ELR (cell line): Measurements from ENCODE around the gene NUDCD2.
"Not testable (repeated sequence)": the region's sequence is repeated elsewhere in the genome, so short reads cannot be mapped to it uniquely, and the experiment has no call there.

Experiments
- DNase-seq: peaks from one replicate; pipeline ENCODE4 v3.0.0-alpha.2; 2015; ENCODE audit warnings: low read depth

NUDCD2 gene

DNA sequence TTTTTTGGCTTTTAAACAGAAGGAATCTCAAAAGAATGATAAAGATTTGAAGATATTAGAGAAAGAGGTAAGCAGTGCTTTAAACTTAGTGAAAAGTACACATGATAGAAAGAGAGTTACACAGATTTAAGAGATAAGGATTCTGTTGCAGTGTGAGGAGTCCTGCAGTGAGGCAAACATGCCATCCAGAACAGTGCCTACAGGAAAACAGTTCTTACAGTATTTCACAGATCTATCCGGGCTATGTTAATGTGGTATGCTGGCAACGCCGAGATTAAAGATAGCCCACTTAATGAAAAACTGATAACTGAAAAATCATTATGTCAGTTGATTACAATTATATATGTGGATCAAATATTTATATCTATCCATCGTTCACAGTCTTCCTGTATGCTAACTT, 7.8 kb upstream of the NUDCD2 start:
- DNase-seq = no peak

DNA sequence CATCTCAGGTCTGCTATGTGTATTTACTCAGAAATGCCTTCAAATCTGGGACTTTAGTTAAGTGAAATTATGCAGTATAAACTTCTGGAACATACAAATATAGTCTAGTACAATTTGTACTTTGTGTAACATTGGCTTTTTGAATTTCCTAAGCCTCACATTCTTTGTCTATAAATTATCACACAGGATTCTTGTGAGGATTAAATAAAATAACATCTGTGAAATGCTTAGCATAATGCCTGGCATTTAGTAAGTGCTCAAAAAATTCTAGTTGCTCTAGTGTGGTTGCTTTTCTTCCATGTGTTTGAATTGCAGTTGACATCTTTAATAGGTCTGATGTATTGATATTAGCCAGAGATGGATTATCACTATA, 3.1 kb upstream of the NUDCD2 start:
- no peak for DNase-seq

DNA sequence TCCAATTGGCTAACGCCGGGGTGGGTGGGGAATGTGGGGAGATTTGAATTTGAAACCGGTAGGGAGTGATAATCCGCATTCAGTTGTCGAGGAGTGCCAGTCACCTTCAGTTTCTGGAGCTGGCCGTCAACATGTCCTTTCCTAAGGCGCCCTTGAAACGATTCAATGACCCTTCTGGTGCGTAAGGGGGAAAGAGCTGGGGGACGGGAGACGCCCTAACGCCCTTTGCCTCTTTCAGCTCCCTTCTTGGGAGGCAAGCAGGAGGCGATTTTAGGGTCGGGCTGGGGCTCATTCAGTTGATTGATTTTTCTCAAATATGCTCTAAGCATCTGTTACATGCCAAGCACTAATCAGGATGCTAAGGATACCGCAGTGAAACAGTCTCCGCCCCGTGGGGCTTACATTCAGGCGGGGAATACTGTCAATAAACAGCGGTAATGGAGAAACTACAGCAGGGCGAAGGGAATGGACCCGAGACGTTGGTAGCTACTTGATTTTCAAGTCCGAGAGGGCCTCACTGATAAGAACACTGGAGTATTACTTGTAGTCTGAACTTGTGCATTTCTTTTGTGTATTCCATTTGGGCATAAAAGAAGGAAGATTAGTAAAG, 765 bp upstream of the NUDCD2 start, which contains the start of gene HMMR:
HMMR (plus strand) TSS at position 71 of the 610 bp plus-strand sequence; CDS start at position 132, 61 bp downstream.
- DNase-seq = peak; percentile 58

DNA sequence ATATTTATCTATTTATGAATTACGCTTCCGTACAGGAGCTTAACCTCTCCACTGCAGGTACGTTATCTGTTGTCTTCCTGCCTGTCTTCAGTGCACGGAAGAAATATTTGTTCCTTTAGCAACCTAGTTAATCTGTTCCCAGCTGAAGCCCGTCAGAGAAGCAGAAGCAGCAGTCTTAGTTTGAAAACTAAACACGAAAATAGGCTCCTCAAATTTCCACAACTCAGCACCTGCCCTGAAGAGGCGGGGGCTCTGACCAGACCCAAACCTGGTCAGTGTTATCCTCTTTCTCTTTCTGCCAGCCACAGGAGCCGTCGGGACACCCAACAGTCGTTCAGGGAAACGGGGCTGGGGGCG, 462 bp downstream of the NUDCD2 start:
- DNase-seq = no peak

DNA sequence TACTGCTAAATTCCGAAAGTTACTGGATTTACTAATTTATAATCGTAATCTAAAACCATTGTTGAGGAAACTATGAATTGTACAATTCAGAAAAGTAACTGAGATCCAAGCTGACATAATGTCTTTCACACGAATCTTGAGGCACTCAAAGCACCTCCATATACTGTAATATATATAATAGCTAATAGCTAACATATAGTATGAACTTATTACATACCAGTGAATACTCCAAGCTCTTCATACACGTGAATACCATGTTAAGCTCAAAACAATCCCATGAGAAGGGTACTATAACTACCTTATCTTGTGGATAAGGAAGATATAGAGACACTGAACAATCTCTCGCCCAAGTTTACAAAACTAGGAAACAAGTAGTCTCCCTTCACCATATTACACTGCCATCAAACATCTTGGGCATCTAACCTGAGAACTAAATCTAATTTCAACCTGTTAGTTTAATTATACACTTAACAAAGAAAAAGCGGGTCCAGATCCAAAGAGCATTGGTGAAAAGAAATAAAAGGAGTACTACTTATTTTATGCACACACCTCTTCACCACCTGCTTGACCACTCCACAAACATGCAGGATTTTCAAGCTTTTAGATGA, 1.0 kb downstream of the NUDCD2 start:
- DNase-seq = peak; percentile 7

DNA sequence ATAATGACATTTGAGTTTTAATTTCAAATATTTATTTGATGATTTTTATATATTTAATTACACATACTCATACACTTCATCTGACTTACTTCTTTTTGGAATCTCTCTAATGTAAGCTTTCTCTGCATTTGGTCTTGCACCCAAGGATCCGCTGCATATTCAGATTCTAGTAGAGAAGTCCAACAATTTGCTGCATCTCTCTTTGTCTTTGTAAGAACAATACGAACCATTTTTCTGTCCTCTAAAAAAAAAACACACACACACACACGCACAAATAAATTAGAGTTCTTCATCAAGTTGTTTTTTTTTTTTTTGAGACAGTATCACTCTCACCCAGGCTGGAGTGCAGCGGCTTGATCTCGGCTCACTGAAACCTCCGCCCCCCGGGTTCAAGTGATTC, 3.1 kb downstream of the NUDCD2 start:
- DNase-seq = no peak

DNA sequence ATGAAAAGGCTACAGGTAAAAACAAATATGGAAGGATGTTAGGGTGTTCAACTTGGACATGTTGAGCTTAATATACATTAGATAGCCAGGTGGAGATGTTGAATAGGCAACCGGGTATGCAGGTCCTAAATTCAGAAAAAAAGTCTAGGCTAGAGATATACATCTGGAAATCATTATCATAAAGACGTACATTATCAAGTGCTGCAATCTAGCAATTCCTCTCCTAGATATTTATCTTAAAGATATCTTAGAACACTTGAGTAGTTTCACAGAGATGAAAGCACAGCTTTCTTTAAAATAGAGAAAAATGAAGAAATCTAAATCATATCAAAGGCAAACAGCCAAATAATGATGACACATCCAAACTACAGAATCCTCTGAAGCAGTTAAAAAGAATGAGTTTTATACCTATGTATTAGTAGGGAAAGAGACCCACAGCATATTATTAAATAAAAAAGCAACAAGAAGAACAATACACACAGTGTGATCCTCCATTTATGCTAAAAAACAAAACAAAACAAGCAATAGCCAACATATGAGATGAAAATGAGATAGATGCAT, 3.8 kb downstream of the NUDCD2 start:
- no peak for DNase-seq

DNA sequence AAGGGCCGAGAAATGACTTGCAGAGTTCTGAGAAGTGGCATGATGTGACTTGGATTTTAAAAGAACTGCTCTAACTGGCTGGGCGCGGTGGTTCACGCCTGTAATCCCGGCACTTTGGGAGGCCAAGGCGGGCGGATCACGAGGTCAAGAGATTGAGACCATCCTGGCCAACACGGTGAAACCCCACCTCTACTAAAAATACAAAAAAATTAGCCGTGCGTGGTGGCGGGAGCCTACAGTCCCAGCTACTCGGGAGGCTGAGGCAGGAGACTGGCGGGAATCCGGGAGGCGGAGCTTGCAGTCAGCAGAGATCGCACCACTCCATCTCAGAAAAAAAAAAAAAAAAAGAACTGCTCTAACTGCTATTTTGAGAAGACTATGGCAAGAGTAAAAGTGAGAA, 4.5 kb downstream of the NUDCD2 start:
- DNase-seq = not testable (repeated sequence)

DNA sequence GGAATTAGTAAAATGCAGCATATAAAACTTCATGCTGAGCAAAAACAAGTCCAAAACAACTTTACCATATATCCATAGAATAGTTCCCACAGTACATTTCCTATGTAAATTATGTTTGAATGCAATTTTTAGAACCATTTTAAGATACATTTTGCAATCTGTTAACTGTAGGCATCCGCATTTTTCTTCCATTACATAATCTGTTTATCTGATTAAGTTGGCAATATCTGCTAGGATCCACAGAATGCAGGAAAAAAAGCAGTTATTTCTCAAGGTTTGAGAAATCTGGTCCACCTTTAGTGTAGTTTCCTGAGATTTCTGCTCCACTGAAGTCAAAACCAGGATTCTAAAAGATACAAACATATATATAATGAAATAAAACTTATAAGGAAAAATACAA, 6.2 kb downstream of the NUDCD2 start:
- peak; percentile 10 for DNase-seq

DNA sequence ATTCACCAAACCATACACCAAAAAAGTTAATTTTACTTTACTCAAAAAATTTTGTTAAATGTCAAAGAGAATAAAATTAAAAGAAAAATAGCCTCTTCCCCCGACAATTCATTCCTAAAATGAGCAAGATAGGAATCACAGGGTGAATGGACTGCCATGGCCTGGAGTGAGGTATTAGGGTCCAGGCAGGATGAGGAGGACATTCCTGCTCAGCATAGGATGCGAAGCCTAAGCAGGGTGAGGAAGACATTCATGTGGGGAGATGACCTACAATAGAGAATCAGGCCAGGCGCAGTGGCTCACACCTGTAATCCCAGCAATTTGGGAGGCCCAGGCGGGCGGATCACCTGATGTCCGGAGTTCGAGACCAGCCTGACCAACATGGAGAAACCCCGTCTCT, 8.4 kb downstream of the NUDCD2 start:
- no peak for DNase-seq

DNA sequence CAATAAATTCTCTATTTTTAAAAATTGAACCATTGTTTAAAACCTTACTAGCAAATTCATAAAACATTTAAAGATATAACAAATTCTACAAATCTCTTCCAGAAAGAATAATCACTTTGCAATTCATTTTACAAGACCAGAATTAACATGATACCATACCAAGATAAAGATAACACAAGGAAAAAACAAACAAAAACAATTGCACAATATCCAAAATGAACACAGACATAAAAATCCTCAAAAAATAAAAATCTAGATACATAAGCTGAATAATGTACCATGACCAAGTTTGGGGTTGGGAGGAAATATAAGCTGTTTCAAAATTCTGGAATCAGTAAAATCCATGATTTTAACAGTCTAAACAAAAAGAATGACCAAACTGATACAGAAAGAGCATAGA, 11.4 kb downstream of the NUDCD2 start:
- no peak for DNase-seq

DNA sequence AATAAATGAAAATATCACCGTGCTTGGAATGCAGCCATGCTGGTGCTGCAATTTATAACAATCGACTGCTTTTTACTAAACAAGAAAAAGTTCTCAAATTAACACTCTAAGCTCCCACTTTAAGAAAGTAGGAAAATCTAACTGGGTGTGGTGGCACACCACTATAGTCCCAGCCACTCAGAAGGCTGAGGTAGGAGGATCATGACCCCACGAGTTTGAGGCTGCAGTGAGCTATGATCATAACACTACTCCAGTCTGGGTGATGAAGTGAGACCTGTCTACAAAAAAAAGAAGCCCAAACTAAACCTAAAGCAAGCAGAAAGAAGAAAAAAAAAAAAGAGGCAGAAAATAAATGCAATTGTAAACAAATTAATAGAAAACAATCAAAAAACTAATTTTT, 12.0 kb downstream of the NUDCD2 start:
- no peak for DNase-seq

DNA sequence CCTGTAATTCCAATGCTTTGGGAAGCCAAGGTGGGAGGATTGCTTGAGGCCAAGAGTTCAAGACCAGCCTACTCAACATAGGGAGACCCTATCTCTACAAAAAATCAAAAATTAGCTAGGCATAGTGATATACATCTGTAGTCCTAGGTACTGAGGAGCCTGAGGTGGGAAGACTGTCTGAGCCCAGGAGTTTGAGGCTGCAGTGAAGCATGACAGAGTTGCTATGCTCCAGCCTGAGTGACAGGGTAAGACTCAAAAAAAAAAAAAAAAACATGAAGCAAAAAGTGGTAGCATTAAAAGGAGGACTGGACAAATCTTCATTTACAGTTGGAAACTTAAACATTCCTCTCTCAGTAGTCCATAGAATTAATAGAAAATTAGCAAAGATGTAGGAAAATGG, 12.7 kb downstream of the NUDCD2 start:
- no peak for DNase-seq

DNA sequence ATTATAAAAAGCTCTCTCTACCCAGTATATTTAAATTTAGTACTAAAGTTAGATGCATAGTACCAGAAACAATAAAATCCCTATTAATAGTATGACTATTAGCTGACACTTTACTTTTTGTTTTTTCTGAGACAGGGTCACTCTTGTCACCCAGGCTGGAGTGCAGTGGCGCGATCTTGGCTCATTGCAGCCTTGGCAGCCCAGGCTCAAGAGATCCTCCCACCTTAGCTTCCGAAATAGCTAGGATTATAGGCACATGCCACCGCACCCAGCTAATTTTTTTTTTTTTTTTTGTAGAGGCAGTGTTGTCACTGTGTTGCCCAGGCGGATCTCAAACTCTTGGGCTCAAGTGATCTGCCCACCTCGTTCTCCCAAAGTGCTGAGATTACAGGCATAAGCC, 14.6 kb downstream of the NUDCD2 start:
- DNase-seq = no peak

DNA sequence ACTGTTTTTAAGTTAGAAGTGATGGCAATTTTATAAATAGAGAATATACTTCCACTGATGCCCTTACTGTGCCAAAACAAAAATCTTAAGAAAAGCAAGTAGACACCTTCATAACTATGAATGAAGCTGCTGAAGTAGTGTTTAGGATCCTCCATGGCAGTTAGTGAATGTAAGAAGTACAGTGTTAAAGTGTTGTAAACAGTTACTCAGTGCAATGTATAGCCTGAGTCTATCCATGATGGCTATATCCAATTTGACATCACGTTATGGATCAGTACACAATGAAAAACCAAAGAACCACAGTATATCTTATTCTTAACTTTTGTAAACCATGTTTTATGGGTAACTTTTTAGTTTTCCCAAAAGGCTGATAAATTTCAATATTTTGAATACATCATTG, 15.4 kb downstream of the NUDCD2 start:
- no peak for DNase-seq

DNA sequence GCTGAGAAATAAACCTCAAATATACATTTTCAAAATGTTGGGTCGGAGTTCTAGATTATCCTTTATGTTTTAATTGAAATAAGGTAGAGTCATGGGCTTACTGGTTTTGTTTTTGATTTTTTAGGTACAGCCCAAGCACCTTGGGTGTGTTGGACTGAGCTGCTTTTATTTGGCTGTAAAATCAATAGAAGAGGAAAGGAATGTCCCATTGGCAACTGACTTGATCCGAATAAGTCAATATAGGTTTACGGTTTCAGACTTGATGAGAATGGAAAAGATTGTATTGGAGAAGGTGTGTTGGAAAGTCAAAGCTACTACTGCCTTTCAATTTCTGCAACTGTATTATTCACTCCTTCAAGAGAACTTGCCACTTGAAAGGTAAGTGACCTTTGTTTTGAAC, 18.9 kb downstream of the NUDCD2 start:
- no peak for DNase-seq

DNA sequence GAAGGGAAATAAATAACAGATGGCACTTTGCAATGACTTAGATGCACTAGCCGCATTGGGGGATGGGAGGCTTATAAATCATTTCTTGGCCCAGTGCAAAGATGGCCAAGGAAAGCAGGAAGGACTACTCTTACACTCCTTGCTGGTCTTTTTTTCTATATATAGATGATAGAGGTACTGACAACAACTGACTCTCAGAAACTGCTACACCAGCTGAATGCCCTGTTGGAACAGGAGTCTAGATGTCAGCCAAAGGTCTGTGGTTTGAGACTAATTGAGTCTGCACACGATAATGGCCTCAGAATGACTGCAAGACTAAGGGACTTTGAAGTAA, 20.8 kb downstream of the NUDCD2 start:
- DNase-seq = peak; percentile 6

DNA sequence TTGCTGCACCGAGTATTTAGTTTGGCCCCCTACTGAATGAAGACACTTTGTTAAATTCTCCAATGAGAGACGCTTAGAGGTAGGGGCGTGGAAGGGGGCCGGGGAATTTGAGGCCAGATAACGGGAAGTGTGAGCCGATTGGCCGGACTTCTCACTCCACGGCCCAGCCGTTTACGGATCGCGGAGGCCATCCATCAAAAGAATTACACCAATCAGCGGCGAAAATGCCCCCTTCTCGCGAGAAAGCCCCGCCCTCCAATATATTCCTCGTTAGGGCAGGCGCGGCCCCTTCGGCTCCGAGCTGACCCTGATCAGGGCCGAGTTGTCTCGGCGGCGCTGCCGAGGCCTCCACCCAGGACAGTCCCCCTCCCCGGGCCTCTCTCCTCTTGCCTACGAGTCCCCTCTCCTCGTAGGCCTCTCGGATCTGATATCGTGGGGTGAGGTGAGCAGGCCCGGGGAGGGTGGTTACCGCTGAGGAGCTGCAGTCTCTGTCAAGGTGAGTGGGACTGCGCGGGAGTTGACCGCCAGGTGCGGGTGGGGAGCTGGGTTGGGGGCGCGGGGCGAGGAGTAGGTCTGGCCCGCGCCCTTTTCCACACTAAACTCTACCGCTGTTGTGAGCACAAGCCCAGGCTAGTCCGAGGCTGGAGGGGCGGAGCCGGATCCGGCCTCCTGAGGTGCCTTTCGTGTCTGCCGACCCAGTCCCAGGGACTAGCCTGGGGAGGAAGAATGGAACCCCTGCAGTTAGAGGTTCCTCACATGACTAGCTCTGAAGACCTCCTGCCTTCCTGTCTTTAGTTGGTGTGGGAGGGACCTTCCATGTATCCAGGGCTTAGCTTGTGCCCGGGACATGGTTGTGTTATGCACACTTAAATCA, 22.4 kb downstream of the NUDCD2 start, which contains the start of gene CCNG1:
CCNG1 (plus strand) TSS at position 287 of the 874 bp plus-strand sequence. CDS start 1,662 bp downstream, outside the sequence.
- peak; percentile 98 for DNase-seq

DNA sequence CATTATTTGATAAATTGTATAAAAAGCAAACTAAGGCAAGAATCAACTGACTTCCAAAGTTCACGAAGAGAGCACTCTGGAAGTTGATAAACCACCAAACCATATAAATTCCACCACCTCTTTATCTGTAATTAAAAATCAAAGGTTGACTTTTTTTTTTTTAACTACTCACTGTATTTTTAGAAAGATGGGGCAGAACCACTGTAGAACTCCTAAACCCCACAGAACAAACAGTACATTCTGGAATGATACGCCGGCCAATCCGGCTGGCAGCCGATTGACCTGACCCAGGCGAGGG, 22.9 kb downstream of the NUDCD2 start:
- no peak for DNase-seq

DNA sequence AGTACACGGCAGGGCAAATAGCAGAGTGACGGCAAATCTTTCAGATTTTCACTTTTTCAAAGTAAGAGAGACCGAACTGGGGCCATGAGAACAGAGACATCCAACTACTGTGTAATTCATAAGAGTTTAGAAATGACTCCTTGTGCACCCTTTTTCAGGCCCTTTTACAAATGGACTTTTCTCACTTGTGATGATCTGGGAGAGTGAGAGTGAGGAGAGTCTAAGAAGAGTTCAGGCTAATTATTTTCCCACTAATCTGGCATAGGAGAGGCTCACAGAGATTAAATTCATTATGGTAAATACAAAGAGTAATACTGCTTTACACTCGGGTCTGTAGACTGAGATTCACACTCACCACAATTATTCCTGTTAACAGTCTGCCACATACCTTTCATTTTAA, 23.4 kb downstream of the NUDCD2 start:
- no peak for DNase-seq

DNA sequence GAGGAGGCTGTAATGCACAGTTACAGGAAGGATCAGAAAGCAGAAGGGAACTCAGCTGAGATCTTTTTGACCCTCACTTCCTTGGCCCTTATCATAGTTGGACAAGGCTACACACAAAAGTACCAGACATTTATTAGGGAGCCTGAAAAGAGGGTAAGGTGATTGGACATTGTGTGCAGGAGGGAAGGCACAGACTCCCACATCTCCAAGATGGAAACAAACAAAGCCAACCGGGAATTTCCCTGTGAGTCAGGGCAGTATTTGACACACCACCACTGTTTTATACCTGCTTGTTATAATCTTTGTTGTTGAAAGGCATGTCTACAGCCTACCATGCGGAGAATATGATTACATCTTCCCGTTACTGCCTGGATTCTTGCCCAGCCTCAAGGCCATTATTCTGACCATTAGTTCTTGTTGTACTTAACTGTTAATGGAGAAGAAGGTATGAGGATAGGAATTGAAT, 25.5 kb downstream of the NUDCD2 start:
- DNase-seq = peak; percentile 57

DNA sequence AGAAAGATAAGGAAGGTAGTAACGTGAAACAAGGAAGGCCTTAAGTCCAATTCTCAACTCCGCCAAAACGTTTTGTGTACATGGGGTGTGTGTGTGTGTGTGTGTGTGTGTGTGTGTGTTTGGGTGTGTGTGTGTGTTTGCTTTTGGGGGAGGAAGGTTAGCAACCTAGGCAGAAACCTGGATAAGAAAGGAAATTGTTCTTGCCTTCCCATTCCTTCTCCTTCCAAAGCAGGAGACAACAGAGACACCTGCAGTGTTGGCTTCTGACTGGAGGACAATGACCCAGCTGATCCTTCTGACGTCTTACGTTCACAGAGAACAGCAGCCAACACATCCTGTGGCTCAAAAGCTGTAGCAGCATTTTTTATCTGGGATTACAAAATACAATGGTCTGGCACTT, 26.6 kb downstream of the NUDCD2 start:
- no peak for DNase-seq

DNA sequence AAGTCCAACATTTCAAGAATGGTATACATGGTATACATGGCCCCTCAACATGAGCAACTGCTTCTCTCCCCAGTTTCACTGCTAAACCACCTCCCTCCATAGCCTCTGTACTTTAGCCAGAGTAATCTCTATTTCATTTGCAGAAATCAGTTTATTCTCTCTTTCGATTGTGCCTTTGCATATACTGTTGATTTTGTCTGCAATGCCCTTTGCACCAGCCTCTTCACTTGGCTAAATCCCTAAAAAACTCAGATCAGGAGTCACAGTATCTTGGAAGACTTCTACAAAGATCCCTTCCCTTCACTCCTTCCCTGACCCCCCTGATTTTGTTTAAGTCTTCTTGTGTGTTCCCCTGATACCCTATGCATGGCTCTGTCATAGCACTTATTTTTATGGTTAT, 27.4 kb downstream of the NUDCD2 start:
- no peak for DNase-seq
